Activated naive CD4-positive, alpha-beta T cell treated with anti-CD3 and anti-CD28 coated beads, Interleukin-2, amount 50 U/mL, for 72 hours (primary cell): ENCODE measurements around the gene CACNB4. TPM values are rescaled to one million over a fixed set of nuclear protein-coding genes. Genes with fewer than 3 reads are reported as not detected.
A peak's percentile ranks its signal among the peaks of the same experiment; 100 is the strongest.

Experiments
- ATAC-seq, 2 donors: fragments of 150-1000 bp; cut with Tn5 transposase; 2 replicates each; pipeline ENCODE4 v1.10.0; 2021; ENCODE audit warnings: mild to moderate bottlenecking in 2 of 2, moderate library complexity in 2 of 2
- DNase-seq, 2 donors: peaks; one replicate each; pipeline ENCODE4 v3.0.0; 2021 to 2022; ENCODE audit warnings: low spot score in 2 of 2
- H3K27ac Mint-ChIP-seq, 2 donors: one replicate each; pipeline ENCODE4 v1.8.0; 2022; ENCODE audit warnings: mild to moderate bottlenecking in 2 of 2, mixed read lengths in 2 of 2
- H3K36me3 Mint-ChIP-seq, 2 donors: one replicate each; pipeline ENCODE4 v1.8.0; 2022; ENCODE audit warnings: mixed read lengths in 2 of 2
- H3K9me3 Mint-ChIP-seq, 2 donors: one replicate each; pipeline ENCODE4 v1.8.0; 2022; ENCODE audit warnings: mixed read lengths in 2 of 2
- total RNA-seq, 2 donors: library from RNA; stranded (reverse); gene quantifications; one replicate each; pipeline ENCODE4 v1.2.3, GENCODE V29; 2022

Gene CACNB4
- total RNA-seq, 2 donors from 2014 or later = 0.32 to 1.5 TPM

DNA sequence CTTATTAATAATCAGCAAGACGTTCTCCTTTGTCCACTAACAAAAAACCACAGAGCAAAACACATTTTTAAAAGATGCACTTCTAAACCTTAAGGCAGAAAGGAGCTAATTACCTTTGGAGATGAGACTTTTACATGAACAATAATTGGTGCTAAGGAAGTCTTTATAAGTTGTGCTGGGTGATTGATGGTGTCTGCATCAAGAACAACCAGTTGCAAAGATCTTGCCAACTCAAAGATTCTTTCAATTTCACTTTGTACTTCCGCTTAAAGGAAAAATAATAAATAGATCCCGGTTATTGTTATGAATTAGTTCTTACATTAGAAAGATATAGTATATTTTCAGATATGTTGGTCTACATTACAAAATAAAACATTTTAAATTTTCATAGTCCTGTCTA lies 243.7 kb downstream of the CACNB4 start:
- H3K27ac Mint-ChIP-seq = no peak overlapping the region
- DNase-seq = no peak
- no peak for ATAC-seq
- no peaks in the 10 kb centered on the region for H3K36me3 Mint-ChIP-seq
- H3K9me3 Mint-ChIP-seq = no peaks in the 10 kb centered on the region

DNA sequence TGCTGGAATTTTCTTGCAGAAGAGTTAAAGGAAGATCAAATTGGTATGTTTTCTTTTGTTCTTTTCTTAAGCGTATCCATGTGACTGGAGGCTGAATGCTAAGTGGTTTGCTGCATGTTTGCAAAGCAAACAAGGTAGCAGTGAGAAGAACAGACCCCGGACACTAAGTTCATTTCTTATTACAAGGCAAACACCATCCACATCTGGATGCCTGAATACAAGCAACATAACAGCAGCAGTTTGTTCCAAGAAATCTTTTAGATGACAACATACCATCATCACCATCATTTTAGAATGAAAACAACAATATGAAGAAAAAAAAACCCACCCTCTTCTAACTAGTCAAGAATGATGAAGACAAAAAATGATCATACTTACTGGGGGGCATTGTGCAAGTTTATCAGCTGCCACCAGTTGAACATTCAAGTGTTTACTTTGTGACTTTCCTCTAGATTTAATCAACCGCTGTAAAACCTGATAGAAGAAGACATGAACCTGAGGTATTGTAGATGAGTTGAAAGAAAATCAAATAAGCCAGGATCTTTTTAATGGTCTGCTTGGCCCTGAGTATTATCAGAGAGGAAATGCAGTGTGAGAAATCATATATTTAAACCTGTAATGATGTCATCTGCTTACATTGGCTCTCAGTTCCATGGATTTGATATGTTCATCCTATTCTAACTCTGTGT lies 245.6 kb downstream of the CACNB4 start:
- ATAC-seq (no peak), DNase-seq (no peak)
- Mint-ChIP-seq H3K36me3 (no peaks in the 10 kb centered on the region), H3K27ac (peak overlapping the region in 1 of 2 donors; percentile 44), H3K9me3 (no peaks in the 10 kb centered on the region)

DNA sequence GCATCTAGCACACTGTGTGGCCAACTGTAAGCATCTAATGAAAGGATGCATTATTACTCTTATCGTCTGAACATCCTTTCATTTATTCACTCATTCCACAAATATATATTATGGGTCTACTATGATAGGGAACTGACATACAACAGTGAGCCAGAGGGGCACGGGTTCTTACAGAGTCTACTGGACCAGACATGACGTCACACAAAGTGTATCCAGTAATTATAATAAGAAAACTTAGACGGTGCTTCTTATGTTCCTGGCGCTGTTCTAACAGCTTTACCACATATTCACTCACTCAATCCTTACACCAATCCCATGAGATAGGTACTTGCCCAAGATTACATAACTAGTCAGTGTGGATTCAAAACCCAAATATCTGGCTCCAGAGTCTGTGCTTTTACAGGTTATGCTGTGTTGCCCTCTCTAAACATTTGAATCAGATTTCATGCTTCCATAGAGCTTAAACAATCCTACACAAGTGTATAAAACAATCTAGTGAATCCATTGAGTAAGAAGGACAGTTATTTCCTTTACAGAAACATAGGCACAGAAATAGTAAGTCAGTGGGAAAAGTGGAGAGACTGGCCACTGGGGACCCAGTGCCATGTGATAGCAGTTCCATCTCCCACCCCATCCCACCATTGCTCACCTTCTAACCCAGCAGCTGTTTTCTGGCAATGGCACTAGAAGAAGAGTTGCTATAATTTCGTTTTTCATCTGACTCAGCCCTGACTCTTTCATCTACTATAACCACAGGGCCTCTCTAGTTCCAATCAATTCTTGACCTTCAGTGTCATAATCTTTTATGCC lies 246.4 kb downstream of the CACNB4 start:
- H3K36me3 Mint-ChIP-seq = no peaks in the 10 kb centered on the region
- DNase-seq (no peak), ATAC-seq (no peak)
- H3K27ac Mint-ChIP-seq = peak overlapping the region in 1 of 2 donors; percentile 44
- no peaks in the 10 kb centered on the region for H3K9me3 Mint-ChIP-seq

DNA sequence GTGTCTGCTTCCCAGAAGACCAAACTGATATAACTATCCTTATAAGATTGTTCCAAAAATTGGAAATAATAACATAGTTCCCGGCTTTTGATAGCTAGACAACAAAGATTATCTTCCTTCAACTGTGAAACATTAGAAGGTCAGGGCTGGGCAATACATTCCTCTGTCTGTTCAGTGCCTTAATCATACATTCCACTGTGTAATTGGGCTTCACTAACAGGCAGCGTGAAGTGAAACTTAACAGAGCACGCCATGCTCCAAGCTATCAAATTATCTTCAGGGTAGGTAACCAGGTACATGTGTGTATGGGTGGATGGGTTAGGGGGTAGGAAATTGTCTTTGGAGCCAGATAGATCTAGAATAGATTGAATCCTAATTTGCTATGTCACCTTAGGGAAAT lies 247.1 kb downstream of the CACNB4 start:
- Mint-ChIP-seq H3K36me3 (no peaks in the 10 kb centered on the region), H3K27ac (no peak overlapping the region), H3K9me3 (no peaks in the 10 kb centered on the region)
- DNase-seq = no peak
- ATAC-seq = no peak

DNA sequence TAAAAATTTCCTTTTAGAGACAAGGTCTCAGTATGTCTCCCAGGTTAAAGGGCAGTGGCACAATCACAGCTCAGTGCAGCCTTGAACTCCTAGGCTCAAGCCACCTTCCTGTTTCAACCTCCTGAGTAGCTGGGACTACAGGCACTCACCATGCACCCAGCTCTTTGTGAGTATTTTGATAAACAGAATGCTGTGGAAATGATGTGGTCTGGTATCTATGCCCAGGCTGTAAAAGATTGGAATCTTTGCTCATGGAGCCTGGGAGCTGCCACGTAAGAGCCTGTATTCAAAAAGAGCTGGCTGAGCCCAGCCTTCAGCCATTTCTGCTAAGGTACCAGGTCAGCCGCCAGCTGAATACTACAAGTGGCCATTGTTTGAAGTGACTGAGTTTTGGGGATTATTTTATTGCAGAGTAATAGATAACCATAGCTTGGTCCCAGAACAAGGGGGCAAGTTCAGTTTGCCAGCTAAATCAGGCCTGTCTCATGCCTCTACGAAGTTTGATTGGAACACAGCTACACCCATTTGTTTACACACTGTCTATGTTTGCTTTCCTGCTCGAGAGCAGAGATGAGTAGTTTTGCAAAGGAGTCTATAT lies 249.3 kb downstream of the CACNB4 start:
- Mint-ChIP-seq H3K36me3 (no peaks in the 10 kb centered on the region), H3K27ac (no peak overlapping the region), H3K9me3 (no peaks in the 10 kb centered on the region)
- DNase-seq (no peak), ATAC-seq (no peak)

DNA sequence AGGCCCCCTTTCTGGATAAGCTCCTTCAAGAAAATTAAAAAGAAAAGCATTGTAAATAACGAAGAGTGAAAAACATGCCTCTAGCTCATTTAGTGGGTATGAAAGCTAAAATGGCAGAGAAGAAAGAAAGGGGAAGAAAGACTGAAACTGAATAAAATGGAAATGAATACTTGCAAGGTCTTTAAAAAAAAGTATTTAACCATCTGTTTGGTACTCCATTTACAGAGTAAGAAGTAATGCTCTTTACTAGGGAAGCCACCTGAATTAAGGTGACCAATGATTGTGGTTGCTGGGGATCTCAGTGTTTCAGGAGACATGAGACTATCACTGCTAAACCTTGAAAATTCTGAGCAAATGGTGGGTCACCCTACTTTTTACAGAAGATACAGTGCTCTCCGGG lies 253.0 kb downstream of the CACNB4 start:
- no peaks in the 10 kb centered on the region for H3K36me3 Mint-ChIP-seq
- no peaks in the 10 kb centered on the region for H3K9me3 Mint-ChIP-seq
- ATAC-seq (no peak), DNase-seq (no peak)
- H3K27ac Mint-ChIP-seq = no peak overlapping the region

DNA sequence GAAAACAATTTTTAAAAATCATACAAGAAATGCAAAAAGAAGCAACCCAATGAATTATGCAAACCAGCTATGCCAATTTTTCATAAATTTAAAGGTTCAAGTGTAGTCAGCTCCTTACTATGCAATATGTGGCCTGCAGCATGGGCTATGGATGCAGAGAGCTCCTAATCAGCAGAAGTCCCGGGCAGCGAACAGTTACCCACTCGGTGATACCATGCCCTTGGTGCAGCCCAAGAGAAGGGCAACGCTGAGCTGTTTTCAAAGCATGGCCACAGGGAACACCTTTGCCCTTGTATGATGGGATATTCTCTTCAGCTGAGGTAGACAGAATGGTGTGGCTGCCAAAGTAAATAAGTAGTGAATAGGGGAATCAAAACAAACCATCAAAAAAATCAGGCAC lies 253.4 kb downstream of the CACNB4 start:
- H3K27ac Mint-ChIP-seq = no peak overlapping the region
- no peaks in the 10 kb centered on the region for H3K9me3 Mint-ChIP-seq
- no peaks in the 10 kb centered on the region for H3K36me3 Mint-ChIP-seq
- DNase-seq (no peak), ATAC-seq (no peak)

DNA sequence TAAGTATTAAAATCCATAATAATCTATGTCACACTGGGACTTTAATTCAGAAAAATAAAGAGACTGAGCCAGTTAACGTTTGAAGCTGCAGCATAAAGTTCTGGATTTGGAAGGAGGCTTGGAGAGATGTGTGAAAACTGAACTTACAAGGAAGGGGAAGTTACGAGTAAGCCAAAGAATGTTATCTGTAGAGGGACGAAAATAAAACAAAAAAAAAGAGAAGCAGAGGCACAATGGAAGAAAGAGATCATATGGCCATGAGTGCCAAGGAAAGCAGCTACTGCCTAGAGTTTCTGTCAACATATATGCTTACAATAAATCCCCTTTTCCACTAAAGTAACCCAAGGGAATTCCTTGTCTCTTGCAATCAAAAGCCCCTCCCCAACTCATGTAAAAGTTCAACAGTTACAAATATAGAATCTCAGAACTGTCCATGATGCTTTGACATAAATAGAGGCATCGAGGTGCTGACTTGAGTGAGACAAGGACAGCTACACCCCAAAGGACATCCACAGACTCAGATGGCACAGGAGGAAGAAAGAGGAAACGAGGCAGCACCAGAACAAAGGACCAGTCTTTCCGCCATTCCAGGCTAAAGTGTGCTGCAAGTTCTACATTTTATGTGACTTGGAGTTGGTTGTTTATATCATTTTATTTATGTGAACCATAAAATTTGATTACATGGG lies 254.5 kb downstream of the CACNB4 start:
- DNase-seq = no peak
- no peaks in the 10 kb centered on the region for H3K36me3 Mint-ChIP-seq
- no peak for ATAC-seq
- no peaks in the 10 kb centered on the region for H3K9me3 Mint-ChIP-seq
- no peak overlapping the region for H3K27ac Mint-ChIP-seq

DNA sequence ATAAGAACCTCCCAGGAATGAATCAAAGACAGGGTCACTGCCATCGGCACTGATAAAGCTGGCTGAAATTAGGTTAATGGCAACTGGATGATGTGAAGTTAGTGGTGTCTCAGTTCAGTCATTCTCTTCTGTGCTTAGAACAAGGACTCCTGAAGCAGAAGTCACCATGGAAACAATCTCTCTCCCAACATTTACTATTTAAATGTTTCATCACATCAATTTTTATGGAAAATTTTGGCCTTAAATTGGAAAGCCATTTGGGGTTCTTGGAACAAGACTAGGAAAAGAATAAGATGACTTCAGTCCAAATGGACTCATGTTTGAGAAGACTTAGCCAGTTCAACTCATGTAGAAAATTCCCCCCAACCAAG lies 255.2 kb downstream of the CACNB4 start:
- H3K27ac Mint-ChIP-seq = no peak overlapping the region
- no peak for DNase-seq
- H3K9me3 Mint-ChIP-seq = no peaks in the 10 kb centered on the region
- H3K36me3 Mint-ChIP-seq = no peaks in the 10 kb centered on the region
- no peak for ATAC-seq

DNA sequence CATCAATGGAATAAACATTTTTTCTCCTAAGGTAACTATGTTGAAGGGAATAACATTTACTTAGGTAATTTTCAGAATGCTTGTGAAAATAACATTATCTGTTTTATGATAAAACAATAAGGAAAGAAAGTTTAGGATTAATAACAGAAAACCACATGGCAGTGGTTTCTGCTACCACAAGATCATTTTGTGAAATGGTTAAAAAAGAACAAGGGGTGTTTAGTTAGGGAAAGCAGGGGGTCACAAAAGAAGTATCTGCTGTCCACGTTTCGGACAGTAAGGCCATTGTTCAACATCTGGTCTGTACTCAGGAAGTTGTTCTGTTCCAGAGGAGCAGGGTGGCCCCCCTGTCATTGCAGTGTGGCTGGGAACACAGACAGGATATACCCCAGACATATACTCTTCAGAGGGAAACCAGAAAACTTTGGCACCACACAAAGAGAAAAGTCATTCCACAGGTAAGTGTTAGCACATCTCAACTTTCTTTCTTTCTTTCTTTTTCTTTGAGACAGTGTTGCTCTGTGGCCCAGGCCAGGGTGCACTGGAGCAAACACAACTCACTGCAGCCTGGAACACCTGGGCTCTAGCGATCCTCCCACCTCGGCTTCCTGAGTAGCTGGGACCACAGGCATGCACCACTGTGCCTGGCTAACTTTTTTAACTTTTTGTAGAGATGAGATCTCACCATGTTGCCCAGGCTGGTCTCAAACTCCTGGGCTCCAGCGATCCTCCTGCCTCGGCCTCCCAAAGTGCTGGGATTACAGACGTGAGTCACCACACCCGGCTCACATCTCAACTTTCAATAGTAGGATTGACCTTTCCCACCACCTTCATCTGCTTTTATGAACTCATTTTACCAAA lies 255.8 kb downstream of the CACNB4 start:
- Mint-ChIP-seq H3K27ac (no peak overlapping the region), H3K9me3 (no peaks in the 10 kb centered on the region), H3K36me3 (no peaks in the 10 kb centered on the region)
- ATAC-seq = peak in 1 of 2 donors; percentile 9
- no peak for DNase-seq

DNA sequence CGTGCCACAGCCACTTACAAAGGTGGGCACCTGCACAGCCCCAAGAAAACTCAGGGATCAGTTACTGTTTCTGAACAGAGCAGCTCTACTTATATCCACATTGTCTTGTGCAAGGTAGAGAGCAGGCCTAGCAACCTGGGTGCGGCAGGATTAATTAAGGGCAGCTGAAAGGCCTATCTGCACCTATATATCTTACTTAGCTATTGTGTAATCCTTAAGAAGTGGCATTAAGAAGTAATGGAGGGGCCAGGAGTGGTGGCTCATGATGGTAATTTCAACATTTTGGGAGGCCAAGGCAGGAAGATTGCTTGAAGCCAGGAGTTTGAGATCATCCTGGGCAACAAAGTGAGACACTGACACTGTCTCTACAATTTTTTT lies 257.8 kb downstream of the CACNB4 start:
- ATAC-seq = no peak
- no peak for DNase-seq
- H3K9me3 Mint-ChIP-seq = no peaks in the 10 kb centered on the region
- H3K36me3 Mint-ChIP-seq = no peaks in the 10 kb centered on the region
- H3K27ac Mint-ChIP-seq = no peak overlapping the region

DNA sequence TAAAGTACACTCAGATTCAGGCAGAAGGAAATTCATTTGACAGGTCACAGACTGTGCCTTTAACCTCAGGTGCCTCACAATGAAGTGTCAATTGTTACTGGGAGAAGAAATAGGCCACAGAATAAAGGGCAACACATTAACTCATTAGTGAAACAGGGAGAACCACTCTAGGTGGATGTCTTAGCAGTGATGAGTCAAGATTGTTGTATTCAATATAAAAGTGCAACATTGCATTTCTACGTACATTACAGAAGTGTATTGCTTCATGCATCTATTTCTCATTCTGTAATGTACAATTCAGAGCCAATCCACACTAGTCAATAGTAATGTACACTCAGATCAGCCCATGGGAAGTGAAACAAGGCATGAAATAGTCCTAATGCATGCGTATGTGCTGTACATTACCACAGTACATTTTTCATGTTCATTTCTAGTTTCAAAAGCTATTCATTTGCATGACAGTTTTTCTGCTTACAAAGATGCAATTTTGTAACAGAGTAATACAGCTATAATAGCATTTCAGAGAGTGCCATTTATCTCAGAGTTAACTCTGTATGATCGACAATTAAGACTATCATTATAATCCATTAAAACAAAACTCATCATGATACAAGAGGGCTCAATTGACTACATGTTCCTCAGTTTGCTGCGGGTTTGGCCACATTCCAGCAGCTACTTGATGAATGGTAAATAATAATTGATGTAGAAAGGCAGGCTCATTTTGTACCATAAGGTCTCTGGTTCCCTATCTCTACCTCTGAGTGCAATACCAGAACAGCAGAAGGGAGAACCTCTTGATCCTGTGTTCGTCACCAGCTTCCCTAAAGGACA lies 258.4 kb downstream of the CACNB4 start:
- Mint-ChIP-seq H3K9me3 (no peaks in the 10 kb centered on the region), H3K27ac (no peak overlapping the region), H3K36me3 (no peaks in the 10 kb centered on the region)
- peak; percentile 26 to 96 for ATAC-seq
- no peak for DNase-seq

DNA sequence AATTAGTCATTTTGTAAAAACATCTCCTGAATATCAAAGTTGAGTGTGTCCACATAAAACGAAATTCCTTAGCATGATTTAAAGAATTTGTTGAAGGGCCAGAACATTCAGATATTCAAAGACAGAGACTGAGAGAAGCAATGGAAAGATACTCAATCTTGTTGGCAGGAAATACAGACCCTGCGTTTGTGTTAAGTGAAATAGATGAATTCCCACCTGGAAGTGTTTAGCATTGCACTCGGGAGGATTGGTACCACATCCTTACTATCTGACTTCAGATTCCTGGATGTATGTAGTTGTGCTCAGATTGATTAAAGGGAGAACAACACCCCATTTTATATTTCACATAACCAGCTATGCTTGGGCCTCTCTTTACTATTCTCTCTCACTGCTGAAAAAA lies 260.9 kb downstream of the CACNB4 start:
- no peak for ATAC-seq
- H3K27ac Mint-ChIP-seq = no peak overlapping the region
- H3K36me3 Mint-ChIP-seq = no peaks in the 10 kb centered on the region
- H3K9me3 Mint-ChIP-seq = no peaks in the 10 kb centered on the region
- no peak for DNase-seq

DNA sequence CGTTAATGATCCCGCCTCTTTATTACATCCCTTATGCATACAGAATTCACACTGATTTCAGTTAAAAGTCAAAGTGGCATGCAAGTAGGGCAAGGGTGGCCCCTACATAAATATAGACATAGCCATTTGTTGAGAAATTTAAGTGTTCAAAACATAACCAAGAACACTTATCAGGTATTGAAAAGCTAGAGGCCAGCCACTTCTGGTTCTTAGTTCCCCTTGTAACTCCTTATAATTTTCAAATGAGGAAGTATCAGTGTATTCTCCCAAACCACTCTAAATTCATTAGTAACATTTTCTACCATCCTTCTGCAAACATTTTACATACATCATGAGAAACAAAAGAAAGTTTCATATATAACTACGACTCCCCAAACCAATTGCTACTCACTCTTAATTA lies 264.9 kb downstream of the CACNB4 start:
- Mint-ChIP-seq H3K36me3 (no peaks in the 10 kb centered on the region), H3K27ac (no peak overlapping the region), H3K9me3 (peaks cover 5 to 6% of the 10 kb centered on the region in 2 donors)
- ATAC-seq (no peak), DNase-seq (no peak)

DNA sequence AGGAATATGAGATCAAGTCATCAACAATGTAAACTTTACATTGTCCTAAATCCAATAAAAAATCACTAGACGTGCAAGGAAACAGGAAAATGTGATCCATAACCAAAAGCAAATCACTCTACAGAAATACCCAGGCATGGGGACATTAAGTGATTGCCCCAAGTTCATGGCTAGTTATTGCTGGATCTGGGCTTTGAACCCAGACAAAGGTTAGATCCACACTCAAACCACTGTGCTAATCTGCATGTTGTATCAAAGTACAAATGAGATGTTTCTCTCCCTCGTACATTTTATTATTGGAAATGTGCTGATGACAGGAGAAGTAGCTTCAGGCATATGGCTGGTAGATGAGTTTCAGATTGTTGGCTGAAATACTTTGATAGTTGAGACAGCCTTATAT lies 267.9 kb downstream of the CACNB4 start:
- H3K36me3 Mint-ChIP-seq = peaks cover 6 to 7% of the 10 kb centered on the region in 2 donors
- DNase-seq (no peak), ATAC-seq (no peak)
- no peak overlapping the region for H3K27ac Mint-ChIP-seq
- peaks cover 5 to 6% of the 10 kb centered on the region in 2 donors for H3K9me3 Mint-ChIP-seq

DNA sequence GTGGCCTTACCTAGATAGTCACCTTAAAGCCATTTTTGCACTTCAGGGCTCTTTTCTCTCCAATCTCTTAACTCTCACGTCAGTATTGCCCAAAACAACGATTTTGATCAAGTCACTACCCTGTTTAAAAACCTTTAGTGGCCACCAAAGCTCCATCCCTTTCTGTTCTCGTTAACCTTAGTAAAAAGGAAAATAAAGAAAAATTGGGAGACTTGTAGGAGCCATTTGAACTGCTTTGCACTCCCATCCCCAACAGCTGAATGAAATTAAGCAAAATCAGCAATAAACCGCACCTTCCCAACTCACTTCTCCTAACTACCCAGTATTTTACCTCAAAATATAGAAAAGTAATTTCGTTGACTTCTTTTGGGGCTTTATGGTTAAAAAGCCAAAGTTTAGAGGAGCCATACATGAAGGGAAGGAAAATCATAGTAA lies 269.9 kb downstream of the CACNB4 start:
- no peak for DNase-seq
- peaks cover 5 to 6% of the 10 kb centered on the region in 2 donors for H3K9me3 Mint-ChIP-seq
- no peak for ATAC-seq
- peak overlapping the region; percentile 48 to 93 for H3K27ac Mint-ChIP-seq
- peaks cover 6 to 12% of the 10 kb centered on the region in 2 donors for H3K36me3 Mint-ChIP-seq
